MG63 (cell line): Measurements from ENCODE around the gene CWC27. TPM values are rescaled to one million over a fixed set of nuclear protein-coding genes. Genes with fewer than 3 reads are reported as not detected.

ENCODE experiments used
- DNase-seq: peaks from one replicate; pipeline ENCODE4 v3.0.0-alpha.2; 2020
- H3K27me3 ChIP-seq: fragments of 250-450 bp; sonication (Bioruptor Pico); 2 replicates; pipeline ENCODE4 v1.5.1; 2020; ENCODE audit warnings: mild to moderate bottlenecking, moderate library complexity
- H3K36me3 ChIP-seq: fragments of 250-450 bp; sonication (Bioruptor Pico); 2 replicates; pipeline ENCODE4 v1.5.1; 2020; ENCODE audit warnings: mild to moderate bottlenecking, moderate library complexity
- H3K4me3 ChIP-seq: fragments of 250-450 bp; sonication (Bioruptor Pico); 2 replicates; pipeline ENCODE4 v1.5.1; 2020; ENCODE audit warnings: mild to moderate bottlenecking, moderate library complexity
- H3K9me3 ChIP-seq: fragments of 250-450 bp; sonication (Bioruptor Pico); 2 replicates; pipeline ENCODE4 v1.5.1; 2020; ENCODE audit warnings: mild to moderate bottlenecking, moderate library complexity
- total RNA-seq: library from RNA; depleted of rRNA; stranded (reverse); fragments of >200 nt; shearing (Covaris generic); gene quantifications from 2 replicates; pipeline ENCODE4 v1.2.3, GENCODE V29; 2014; ENCODE audit warnings: low replicate concordance; rRNA removed

Gene CWC27, protein sequence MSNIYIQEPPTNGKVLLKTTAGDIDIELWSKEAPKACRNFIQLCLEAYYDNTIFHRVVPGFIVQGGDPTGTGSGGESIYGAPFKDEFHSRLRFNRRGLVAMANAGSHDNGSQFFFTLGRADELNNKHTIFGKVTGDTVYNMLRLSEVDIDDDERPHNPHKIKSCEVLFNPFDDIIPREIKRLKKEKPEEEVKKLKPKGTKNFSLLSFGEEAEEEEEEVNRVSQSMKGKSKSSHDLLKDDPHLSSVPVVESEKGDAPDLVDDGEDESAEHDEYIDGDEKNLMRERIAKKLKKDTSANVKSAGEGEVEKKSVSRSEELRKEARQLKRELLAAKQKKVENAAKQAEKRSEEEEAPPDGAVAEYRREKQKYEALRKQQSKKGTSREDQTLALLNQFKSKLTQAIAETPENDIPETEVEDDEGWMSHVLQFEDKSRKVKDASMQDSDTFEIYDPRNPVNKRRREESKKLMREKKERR
- 12.3 and 60.7 TPM in 2 replicates for total RNA-seq

DNA sequence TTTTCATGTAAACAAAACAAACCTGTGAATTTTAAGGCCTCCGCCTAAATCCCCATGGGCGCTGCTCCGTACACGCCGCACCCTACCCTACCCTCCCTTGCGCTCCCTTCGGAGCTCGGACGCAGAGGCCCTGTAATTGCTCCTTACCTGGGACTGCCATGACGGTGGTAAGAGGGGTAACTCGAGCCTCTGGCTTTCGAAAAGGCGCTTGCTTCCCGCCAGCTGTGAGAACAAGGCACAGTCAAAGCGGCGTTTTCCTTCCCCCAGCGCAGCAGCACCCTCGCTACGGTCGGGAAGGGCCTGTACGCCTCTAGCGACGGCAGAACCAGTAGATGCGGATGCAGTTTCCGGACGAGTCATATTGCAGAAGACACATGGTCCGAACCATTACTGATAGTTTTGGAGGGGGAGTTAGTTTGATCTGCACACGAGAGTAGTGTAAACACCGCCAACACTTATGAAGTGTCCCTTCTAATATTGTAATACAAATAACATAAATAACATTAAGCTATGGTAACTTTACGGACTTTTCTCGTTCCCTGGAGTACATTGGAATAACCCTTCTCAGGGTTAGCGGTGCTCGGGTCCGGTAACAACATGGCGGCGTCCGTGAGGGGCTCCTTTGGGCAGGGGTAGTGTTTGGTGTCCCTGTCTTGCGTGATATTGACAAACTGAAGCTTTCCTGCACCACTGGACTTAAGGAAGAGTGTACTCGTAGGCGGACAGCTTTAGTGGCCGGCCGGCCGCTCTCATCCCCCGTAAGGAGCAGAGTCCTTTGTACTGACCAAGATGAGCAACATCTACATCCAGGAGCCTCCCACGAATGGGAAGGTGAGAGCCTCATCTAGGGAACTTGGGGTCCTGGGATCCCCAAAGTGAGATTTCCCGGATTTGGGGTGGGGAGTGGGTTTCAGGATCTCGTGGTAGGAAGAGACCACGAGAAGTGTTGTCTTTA is at the start of gene CWC27, which contains the start of gene SREK1IP1:
TSS of gene CWC27 (plus strand) at position 573 of the 955 bp plus-strand sequence. CDS start at position 790, 217 bp downstream.
TSS of gene SREK1IP1 (minus strand) at position 334 of the 955 bp plus-strand sequence. CDS start at position 160, 174 bp downstream.
- no peaks in the 10 kb centered on the region for H3K27me3 ChIP-seq
- peak within 1 kb of the TSS; percentile 97 for H3K4me3 ChIP-seq
- peaks cover 22% of the 10 kb centered on the region for H3K36me3 ChIP-seq
- no peaks in the 10 kb centered on the region for H3K9me3 ChIP-seq
- DNase-seq = peak; percentile 87

DNA sequence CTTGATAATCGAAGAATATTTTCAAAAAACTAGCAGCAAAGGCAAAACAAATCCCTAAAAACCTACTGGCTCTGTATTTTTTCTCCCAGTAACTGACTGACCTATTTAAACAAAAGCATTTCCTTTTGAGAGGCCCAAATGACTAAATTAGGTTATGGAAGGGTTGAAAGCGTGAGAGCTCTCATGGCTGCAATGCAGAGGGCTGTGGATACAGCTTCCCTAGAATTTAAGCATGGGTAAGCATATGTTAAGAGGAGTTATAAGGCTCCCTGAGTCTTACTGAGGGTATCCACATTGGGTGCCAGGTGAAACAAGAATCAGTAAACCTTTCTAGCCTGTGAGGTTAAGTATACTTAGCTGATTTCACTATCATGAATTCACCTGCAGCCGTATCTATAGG is 46.1 kb upstream of the CWC27 start:
- no peak overlapping the region for H3K4me3 ChIP-seq
- no peak for DNase-seq

GRCh38 chr5:64727150-64727549 is 41.6 kb upstream of the CWC27 start:
- Histone ChIP-seq H3K4me3 (no peak overlapping the region), H3K27me3 (no peaks in the 10 kb centered on the region), H3K36me3 (peaks cover 11% of the 10 kb centered on the region), H3K9me3 (no peaks in the 10 kb centered on the region)
- DNase-seq = no peak

More for the DNA sequence above, 46.1 kb upstream of the CWC27 start:
- Histone ChIP-seq H3K9me3 (no peaks in the 10 kb centered on the region), H3K27me3 (no peaks in the 10 kb centered on the region), H3K36me3 (peaks cover 5% of the 10 kb centered on the region; the same call in 1 of the 2 replicates)

GRCh38 chr5:64742411-64742810 is 26.3 kb upstream of the CWC27 start:
- Histone ChIP-seq H3K9me3 (no peaks in the 10 kb centered on the region), H3K27me3 (no peaks in the 10 kb centered on the region), H3K36me3 (peaks cover 5% of the 10 kb centered on the region), H3K4me3 (no peak overlapping the region)
- DNase-seq = no peak

DNA sequence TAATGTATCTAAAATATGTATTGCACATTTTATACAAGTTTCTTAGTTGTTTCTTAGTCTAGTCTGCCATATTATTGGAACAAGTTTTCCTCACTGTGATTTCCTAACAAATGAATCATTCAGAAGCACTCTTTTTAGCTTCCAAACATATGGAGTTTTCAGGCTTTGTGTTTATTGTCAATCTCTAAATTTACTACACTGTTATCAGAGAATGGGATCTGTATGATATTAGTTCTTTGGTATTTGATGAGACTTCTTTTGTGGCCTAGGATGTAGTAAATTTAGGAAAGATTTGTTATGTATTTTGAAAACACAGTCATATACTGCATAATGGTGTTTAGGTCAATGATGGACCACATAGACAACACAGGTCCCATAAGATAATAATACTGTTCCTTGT is 25.9 kb upstream of the CWC27 start:
- H3K4me3 ChIP-seq = no peak overlapping the region
- H3K27me3 ChIP-seq = no peaks in the 10 kb centered on the region
- DNase-seq = no peak
- H3K9me3 ChIP-seq = no peaks in the 10 kb centered on the region
- peaks cover 5% of the 10 kb centered on the region for H3K36me3 ChIP-seq

GRCh38 chr5:64744914-64745313 is 23.8 kb upstream of the CWC27 start:
- DNase-seq = no peak

GRCh38 chr5:64746446-64746845 is 22.3 kb upstream of the CWC27 start:
- H3K27me3 ChIP-seq = no peaks in the 10 kb centered on the region
- no peaks in the 10 kb centered on the region for H3K9me3 ChIP-seq
- DNase-seq = no peak
- no peak overlapping the region for H3K4me3 ChIP-seq
- H3K36me3 ChIP-seq = peaks cover 3% of the 10 kb centered on the region

More at GRCh38 chr5:64744914-64745313, 23.8 kb upstream of the CWC27 start:
- no peaks in the 10 kb centered on the region for H3K27me3 ChIP-seq
- H3K4me3 ChIP-seq = no peak overlapping the region
- H3K9me3 ChIP-seq = no peaks in the 10 kb centered on the region
- peaks cover 3% of the 10 kb centered on the region for H3K36me3 ChIP-seq

DNA sequence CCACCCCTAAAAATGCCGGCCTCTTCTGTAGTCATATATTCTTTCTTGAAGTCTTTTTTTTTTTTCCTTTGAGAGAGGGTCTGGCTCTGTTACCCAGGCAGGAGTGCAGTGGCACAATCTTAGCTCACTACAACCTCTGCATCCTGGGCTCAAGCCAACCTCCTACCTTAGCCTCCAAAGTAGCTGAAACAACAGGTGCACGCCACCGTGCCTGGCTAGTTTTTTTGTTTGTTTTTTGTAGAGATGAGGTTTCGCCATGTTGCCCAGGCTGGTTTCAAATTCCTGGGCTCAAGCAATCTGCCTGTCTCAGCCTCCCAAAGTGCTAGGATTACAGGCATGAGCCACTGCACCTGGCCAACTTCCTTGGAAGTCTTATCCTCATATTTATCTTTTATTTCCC is 19.3 kb upstream of the CWC27 start:
- Histone ChIP-seq H3K9me3 (no peaks in the 10 kb centered on the region), H3K36me3 (peaks cover 6% of the 10 kb centered on the region), H3K4me3 (no peak overlapping the region), H3K27me3 (no peaks in the 10 kb centered on the region)
- no peak for DNase-seq

DNA sequence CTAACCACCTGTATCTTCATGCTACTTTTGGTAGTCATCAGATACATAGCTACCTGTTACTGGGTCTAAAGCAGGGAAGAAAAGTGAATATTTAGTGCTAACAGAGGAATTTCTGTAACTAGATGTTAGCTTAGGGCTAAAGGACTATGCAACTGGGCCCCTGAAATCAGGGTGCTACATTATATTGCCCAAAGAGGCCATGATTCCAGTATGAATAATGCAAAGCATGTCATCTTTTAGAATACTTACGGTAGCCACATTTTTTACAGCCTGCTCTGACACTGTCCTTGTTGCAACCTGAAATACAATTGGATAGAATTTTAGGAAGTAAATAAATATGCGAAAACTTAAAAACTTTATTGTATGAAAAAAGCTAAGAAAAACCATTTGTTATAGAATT is 14.7 kb upstream of the CWC27 start:
- Histone ChIP-seq H3K36me3 (peaks cover 10% of the 10 kb centered on the region), H3K27me3 (no peaks in the 10 kb centered on the region), H3K9me3 (no peaks in the 10 kb centered on the region), H3K4me3 (no peak overlapping the region)
- no peak for DNase-seq

DNA sequence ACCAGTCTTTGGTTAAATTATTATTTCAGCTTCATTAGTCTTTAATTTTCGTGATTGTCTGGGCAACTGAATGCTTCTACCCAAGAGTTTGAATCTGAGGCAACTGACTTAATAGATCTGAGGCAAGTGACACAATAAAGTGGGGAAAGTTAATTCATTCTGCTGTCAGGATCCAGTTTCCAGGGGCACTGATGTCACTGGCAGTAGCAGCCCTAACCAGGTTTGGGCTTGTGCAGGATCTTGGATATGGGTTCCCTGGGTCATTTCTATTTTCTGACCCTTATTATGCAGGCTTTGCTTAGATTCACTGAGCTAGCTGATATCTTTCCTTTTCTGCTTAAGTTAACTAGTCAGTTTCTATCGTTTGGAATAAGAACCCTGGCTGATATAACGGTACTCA is 9.8 kb upstream of the CWC27 start:
- Histone ChIP-seq H3K36me3 (peaks cover 11% of the 10 kb centered on the region), H3K27me3 (no peaks in the 10 kb centered on the region), H3K9me3 (no peaks in the 10 kb centered on the region), H3K4me3 (no peak overlapping the region)
- DNase-seq = no peak

- Histone ChIP-seq H3K27me3 (no peaks in the 10 kb centered on the region), H3K9me3 (no peaks in the 10 kb centered on the region), H3K36me3 (peaks cover 18% of the 10 kb centered on the region), H3K4me3 (no peak overlapping the region)
- no peak for DNase-seq
Observed at GRCh38 chr5:64759960-64760660, 8.6 kb upstream of the CWC27 start.

DNA sequence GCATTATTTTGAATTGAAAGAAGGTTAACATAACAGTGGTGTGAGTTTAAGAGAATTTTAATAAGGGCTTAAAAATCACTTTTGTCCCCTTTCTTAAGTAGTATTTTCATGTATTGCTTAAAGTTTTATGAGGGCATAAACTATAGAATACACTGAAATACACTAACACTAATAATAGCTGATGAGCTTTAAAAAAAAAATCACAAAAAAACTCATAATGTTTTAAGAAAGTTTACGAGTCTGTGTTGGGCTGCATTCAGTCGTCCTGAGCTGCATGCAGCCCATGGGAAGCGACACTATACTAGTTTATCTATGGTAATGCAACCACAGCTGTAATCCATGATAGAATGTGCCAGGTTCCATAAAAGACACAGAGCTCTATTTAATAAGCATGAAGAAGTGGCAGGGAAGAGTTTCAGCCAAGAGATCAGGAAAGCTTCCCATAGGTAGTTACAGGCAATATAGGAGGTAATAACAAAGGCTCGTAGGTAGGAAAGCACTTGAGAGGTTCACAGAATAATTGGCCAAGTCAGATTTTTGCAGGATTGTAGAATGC is 4.7 kb upstream of the CWC27 start:
- Histone ChIP-seq H3K4me3 (no peak overlapping the region), H3K27me3 (no peaks in the 10 kb centered on the region), H3K9me3 (no peaks in the 10 kb centered on the region), H3K36me3 (peaks cover 27% of the 10 kb centered on the region)
- DNase-seq = no peak

DNA sequence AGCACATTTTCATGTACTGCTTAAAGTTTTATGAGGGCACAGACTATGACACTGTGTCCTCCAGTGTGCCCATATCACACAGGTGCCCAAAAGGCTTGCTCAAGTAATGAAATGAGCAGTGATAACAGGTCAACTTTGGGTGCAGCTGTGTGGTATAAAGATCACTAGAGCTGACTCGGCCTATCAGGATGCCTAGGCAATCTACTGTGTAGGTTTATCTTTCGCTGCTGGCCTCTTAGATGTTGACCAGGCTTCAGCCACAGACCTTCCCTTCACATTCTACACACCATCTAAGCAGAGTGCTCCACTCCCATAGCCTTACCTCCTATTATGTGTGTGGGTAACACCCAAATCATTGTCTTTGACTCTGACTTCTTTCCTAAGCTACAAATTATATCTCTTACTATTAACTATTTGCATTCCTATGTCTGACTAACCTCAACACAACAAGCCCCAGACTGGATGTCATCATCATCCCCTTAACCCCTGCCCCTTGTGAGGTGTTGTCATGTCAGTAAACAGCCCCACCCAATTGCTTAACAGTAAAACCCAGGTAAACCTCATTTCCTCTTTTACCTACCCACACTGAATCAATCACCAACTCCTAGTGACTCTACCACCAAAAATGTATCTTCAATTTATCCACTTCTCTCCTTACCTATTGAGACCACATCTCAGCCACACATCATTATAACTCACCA is 2.8 kb upstream of the CWC27 start:
- no peak for DNase-seq
- Histone ChIP-seq H3K4me3 (no peak overlapping the region), H3K36me3 (peaks cover 27% of the 10 kb centered on the region), H3K27me3 (no peaks in the 10 kb centered on the region), H3K9me3 (no peaks in the 10 kb centered on the region)

GRCh38 chr5:64766941-64767340 is 1.8 kb upstream of the CWC27 start:
- Histone ChIP-seq H3K36me3 (peaks cover 24% of the 10 kb centered on the region), H3K4me3 (peak overlapping the region; percentile 97), H3K9me3 (no peaks in the 10 kb centered on the region), H3K27me3 (no peaks in the 10 kb centered on the region)
- no peak for DNase-seq

DNA sequence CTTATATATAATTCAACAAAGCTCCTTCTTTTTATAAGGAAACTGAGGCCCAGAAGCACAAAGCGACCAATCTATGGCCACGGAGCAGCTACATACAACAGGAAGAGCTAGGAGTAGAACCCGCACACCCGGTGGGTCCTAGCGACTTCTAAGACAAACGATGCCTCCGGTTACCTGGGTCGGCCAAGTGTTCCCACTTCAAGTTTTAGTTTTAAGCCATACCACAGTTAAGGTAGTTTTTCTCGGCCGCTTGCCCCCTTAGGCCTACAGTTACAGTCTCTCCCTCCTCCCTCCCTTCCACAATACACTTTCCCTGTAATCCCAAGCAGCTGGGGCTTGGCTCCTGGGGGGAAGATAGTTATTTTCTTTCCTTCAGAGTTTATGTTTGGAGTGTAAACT is 772 bp upstream of the CWC27 start:
- peaks cover 24% of the 10 kb centered on the region for H3K36me3 ChIP-seq
- peak; percentile 6 for DNase-seq
- H3K4me3 ChIP-seq = peak overlapping the region; percentile 97
- H3K27me3 ChIP-seq = no peaks in the 10 kb centered on the region
- no peaks in the 10 kb centered on the region for H3K9me3 ChIP-seq

- Histone ChIP-seq H3K27me3 (no peaks in the 10 kb centered on the region), H3K4me3 (peak overlapping the region; percentile 97), H3K36me3 (peaks cover 14% of the 10 kb centered on the region), H3K9me3 (no peaks in the 10 kb centered on the region)
- no peak for DNase-seq
Observed at GRCh38 chr5:64769855-64770254, 1.1 kb downstream of the CWC27 start.
